GM18502 (cell line): Measurements from ENCODE around the gene POLR2C.
"Not testable (repeated sequence)": the region's sequence is repeated elsewhere in the genome, so short reads cannot be mapped to it uniquely, and the experiment has no call there.

Experiments
- ATAC-seq: cut with Tn5 transposase; IDR thresholded peaks from one replicate; pipeline ENCODE4 v1.9.1; 2021; ENCODE audit warnings: mild to moderate bottlenecking; ENCODE audit not compliant: unreplicated experiment, poor library complexity

POLR2C gene

DNA sequence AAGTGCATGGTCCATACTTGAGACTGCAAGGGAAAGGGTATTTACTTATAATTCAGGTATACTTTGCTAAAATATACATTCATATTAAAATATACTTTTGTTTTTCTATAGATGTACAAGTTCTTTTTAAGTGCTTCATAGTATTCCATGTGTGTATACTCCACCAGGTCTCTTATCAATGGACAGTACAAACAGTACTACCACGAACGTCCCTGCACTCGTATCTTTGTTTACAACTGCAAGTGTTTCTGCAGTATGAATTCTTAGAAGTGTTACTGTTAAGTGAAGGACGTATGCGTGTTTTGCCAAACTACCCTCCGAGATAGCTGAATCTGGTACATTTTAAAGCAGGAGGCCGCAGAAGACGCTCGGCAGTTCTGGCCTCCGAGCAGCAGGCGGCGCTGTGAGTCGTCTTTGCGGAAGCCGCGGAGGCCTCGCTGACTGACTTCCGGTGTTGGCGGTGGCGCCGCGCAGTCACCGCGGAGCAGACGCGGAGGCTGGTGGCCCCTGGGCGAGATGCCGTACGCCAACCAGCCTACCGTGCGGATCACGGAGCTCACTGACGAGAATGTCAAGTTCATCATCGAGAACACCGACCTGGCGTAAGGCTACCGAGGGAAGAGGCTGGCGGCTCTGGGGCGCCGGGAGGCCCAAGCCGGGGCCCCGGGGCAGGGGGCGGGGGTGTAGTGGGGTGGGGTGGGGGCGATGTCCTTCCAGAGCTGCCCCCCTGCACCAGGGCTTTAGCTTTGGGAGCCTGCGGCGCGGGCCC lies at the start of gene POLR2C:
Gene POLR2C, plus strand, starts transcription at position 471 of the 769 bp plus-strand sequence. Its CDS starts 46 bp downstream, at position 517.
- peak; percentile 90 for ATAC-seq

DNA sequence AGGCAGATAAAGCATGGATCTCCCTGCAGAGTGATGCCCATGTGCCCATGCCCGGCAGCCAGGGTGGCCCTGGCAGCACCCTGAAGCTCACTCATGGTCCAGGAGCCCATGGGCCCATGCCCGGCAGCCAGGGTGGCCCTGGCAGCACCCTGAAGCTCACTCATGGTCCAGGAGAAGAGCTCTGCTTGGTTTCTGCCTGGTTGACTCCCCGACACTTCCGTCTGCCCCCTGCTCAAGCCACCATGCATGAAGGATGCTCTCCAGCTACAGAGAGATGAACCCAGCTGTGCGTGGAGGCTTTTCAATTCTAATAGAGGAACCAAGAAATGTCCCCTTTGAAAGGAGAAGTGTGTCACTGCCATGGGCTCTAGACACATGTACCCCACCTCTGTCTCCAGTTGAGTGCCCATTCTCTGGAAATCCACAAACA lies 49.2 kb upstream of the POLR2C start:
- ATAC-seq, result peak; percentile 69

DNA sequence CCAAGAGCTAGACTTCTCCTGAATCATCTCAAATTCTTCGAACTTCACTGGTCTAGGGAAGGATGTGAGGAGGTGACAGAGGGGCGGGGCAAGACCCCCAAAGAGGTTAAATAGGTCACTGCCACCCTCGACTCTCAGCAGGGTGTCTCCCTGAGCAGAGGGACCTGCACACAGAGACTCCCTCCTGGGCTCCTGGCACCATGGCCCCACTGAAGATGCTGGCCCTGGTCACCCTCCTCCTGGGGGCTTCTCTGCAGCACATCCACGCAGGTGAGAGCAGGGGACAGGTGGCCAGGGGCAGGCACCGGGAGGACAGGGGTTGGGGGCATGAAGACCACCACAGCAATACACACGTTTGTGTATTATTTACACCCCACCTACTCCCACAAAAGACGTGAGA lies 48.7 kb upstream of the POLR2C start:
- no peak for ATAC-seq

DNA sequence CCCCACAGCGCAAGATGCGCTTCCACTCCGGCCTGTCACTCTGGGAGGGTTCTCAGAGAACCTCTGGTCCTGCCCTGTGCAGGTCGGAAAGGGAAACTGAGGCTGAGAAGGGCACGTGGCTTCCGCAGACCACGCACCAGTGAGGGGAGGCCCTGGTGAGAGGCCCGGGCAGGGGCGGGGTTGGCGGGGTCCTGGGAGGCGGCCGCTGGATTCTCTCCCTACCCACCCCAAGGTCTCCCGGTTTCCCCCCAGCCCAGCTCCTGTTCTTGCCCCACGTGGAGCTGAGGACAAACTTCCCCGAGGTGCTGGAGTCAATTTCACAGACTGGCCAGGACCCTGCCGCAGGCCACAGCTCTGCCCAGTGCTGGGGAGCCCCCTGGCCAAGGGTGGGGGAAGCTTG lies 46.4 kb upstream of the POLR2C start:
- no peak for ATAC-seq

DNA sequence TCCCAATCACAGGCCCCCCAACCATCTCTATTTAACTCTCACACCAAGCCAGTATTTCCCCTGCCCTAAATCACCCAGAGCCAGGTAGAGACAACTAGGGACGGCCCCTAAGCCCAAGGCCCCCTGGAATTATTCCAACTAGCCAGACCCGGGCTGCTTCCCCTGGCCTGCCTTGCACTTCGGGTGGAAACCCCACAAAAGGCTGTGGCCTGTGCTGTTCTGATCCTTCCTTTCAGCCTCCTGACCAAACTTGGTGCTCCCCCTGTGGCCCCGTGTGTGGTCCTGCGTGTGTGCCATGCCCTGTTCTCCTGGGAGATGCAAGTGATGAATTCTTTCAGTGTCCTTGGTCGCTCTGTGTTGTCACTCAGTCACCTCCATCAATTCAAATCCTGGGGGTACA lies 43.0 kb upstream of the POLR2C start:
- ATAC-seq, result no peak

DNA sequence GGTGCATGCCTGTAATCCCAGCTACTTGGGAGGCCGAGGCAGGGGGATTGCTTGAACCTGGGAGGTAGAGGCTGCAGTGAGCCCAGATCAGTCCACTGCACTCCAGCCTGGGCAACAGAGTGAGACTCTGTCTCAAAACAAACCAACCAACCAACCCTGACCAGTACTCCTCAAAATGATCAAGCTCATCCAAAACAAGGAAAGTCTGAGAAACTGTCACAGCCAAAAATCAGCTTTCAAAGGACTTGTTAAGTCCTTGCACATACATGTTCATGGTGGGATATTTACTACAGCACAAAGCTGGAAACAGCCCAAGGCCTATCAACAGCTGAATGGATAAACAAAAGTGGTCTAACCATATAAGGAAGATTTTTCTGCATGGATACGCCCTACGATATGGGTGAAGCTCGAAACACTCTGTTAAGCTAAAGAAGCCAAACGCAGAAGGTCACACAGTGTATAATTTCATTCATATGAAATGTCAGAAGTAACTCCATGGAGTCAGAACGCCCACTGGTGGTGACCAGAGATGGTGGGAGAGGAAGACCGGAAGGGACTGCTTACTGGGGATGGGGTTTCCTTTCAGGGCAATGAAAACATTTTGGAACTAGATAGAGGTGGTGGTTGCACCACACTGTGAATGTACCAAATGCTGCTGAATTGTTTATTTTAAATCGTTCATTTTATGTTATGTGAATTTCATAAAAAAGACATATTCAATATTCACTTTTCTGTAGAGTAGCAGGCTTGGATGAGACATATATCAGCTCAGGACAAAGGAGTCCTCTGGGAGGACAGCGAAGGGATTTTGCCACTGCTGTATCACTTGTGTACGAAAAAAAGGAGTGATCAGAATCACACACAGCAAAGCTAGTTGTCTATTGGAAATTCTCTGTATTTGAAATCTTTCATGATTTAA lies 40.2 kb upstream of the POLR2C start:
- no peak for ATAC-seq

DNA sequence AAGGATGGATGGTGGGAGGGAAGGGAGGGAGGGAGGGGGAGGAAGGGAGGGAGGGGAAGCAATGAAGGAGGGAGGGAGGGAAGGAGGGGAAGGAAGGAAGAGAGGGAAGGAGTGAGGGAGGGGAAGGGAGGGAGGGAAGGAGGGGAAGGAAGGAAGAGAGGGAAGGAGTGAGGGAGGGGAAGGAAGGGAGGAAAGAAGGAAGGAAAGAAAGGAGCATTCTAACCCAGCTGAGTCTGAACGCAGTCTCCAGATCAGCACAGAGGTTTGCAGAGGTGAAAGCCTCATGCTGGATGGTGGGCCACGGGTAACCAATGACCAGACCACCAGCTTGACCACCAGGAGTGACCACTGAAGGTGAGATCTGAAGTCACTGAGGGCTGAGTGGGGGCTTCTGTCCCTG lies 39.3 kb upstream of the POLR2C start:
- no peak for ATAC-seq

DNA sequence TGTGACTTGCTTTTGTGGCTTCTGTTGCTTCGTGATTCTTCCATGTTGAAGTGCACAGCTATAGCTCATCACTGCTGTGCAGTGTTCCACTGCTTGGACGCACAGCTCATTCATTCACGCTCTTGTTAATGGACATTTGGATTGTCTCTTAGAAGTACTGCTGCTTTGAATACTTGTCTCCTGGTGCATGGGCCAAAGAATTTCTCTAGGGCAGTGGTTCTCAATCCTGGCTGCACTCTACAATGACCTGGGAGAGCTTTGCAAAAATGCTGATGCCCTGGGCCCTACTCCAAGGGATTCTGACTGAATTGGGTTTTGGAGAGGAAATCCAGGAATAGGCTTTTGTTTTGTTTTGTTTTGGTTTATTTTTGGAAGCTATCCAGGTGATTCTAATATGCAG lies 37.9 kb upstream of the POLR2C start:
- no peak for ATAC-seq

DNA sequence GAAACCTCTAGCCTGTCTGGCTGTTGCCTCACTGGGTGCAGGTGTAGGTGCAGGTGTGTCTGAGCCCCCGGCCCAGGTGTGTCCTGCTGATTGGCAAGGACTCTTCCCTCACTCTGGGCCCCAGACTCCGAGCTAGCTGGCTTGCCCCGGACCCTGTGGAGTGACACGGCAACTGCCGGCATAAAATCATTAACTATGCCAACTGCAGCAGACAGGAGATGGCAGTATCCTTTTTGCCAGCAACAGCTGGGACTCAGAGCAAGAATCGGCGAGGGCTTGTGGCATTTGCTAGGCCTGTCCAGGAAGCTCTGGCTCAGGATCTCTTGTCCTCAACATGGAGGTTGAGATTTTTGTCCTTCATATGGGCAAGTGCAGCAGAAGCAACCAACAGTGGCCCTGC lies 36.1 kb upstream of the POLR2C start:
- no peak for ATAC-seq

DNA sequence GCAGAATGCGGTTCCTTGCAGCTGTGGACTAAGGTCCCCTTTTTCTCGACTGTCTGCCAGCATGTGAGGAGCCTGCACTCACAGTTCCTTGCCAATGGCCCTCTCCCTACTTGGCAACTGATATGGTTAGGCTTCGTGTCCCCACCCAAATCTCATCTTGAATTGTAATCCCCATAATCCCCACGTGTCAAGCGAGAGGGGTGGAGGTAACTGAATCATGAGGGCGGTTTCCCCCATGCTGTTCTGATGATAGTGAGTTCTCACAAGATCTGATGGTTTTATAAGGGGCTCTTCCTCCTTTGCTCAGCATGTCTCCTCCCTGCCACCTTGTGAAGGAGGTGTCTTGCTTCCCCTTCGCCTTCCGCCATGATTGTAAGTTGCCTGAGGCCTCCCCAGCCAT lies 35.2 kb upstream of the POLR2C start:
- ATAC-seq, result no peak

DNA sequence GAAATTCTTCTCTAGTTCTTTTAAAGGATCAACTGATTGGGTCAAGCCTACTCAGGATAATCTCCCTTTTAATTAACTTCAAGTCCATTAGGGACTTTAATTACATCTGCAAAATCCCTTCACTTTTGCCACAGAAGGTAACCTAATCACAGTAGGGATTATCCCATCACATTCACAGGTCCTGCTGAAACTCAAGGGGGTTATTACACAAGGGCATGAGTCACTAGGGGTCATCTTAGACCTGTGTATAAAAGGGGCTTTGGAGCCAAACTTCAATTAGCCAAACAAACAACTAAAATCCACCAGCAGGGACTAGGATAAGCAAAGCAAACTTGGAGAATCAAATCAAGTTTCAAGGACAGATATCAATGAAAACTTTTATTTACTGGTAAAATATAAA lies 34.7 kb upstream of the POLR2C start:
- ATAC-seq, result no peak

DNA sequence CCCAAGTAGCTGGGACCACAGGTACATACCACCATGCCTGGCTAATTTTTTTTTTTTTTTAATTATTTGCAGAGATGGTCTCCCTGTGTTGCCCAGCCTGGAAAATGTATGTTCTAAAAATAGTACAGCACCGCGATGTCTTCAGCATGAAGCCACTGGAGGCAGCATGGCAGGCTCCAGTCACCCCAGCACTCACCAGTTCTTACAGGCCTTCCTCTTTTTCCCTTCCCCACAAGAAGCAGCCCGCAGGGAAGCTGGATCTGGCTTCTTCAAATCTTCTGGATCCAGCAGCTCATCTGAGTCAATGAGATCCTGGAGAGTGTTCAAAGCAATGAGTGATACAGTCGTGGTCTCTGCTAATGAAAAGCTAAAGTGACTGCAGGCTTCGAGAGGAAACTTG lies 31.5 kb upstream of the POLR2C start:
- no peak for ATAC-seq

DNA sequence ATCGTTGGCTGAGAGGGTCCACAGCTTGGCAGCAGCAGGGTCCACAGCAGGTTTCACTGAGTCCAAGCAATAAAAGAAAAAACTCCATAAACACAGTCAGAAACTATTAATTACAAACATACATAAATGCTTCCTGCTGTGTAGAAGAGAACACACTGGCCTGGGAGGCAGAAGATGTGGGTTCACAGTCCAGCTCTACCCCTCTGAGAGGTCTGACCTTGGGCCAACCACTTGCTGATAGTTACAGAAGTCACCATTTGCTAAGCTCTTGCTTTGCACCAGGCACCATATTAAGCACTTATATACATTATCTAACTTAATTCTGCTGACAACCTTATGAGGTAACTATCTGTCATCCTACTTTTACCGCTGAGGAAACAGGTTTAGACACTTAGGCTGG lies 30.0 kb upstream of the POLR2C start:
- ATAC-seq, result no peak

DNA sequence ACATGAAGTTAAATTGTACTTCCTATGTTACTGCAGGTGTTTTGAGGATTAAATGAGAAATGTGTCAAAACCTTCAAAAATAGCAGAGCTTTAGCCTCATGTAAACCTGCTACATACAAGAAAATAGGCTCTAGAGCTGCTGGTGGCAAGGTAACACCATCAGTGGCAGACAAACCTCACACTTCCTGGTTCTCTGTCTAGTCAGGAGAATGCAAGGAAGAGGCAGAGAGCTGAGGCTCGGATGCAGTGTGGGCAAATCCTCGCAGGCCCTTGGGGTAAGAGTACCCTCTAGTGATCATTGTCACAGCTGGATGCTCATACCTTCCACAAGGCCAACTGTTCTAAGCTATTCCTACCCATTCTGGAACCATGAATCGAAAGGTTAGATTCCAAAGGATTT lies 29.5 kb upstream of the POLR2C start:
- ATAC-seq, result no peak

DNA sequence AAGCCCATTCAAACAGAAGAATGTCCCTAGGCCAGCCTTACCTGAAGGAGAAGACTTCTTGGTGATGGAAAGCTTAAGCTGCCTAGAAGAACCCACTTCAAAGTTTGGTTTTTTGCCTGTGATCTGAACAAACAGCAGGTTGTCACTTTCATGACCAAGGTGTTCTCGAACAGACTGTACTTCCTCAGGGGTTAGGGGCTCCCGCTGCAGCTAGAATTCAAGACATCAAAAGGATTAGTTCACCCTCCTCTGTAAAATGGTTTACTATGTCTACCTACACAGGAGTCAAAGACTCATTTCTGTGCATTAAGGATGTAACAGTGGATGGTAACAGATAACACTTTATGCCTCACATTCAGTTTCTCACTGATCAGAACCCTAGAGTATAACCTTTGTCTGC lies 28.5 kb upstream of the POLR2C start:
- ATAC-seq, result no peak

DNA sequence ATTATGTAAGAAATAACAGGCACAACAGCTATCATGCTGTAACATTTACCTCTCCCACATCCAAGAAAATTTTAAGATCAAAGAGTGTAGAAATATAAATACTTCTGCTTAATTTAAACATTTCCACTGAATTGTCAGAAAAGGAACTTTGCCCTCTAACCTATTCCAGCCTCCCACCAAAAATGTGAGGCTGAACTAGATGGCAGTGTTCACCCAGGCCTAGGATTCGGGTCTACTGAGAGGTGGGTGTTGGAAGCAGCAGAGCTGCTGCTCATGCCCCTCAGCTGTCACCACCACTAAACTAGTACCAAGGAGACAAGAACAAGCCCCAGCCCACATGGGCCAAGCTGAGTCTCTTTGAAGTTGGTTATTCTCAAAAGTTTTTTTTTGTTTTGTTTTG lies 26.6 kb upstream of the POLR2C start:
- ATAC-seq, result no peak

DNA sequence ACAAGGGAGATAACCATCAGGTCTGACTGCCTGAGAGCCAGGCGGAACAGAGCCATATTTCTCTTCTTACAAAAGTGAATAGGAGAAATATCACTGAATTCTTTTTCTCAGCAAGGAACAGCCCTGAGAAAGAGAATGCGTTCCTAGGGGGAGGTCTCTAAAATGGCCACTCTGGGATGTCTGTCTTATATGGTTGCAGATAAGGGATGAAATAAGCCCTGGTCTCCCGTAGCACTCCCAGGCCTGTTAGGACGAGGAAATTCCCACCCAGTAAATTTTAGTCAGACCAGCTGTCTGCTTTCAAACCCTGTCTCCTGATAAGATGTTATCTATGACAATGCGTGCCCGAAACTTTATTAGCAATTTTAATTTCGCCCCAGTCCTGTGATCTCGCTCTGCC lies 22.5 kb upstream of the POLR2C start:
- not testable (repeated sequence) for ATAC-seq

DNA sequence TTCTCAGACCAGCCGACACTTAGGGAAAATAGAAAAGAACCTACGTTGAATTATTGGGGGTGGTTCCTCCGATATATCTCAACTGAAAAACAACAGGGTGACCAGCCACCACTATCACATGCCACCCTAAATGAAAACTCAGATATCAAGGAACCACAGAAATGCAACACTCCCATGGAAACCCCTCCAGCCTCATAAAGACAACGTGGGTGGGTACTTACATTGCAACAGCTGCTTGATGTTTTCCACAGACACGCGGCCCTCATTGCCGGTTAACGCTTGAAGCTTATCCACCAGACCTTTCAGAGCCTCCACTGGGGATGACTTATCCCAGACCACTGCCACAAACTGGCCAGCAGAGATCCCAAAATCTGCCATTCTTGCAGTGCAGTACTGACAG lies 21.9 kb upstream of the POLR2C start:
- not testable (repeated sequence) for ATAC-seq

DNA sequence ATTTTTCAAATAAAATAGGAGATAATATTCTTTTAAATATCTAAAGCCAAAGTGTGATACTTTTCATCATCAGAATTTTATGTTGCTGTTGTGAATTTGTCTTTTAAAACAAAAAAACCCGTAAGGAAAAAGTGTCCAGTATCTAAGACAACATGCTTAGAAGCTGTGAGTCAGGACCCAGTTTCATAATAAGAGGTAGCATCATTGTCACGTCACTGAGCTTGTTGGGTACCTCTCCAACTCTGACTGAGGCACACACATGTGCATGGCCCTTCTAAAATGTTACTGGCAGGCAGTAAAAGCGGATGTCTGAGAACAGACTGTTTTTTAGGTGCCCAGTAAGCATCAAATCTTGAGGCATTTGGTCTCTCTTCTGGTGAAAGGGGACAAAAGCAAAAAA lies 17.8 kb upstream of the POLR2C start:
- no peak for ATAC-seq

DNA sequence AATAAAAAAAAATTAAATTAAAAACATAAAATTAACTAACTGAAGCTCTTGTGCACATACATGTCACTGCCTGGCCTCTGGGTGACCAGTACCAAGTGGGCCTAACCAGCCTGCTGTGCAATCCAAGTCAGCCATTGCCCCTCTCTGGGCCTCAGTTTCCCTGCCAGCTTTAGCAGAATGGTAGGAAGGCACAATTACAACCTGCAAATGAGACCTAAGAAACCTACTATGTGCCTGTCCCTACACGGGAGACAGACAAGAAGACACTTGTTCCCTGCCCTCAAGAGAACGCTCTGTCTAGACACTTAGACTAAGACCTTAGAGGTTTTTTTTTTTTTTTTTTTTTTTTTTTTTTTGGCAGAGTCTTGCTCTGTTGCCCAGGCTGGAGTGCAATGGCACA lies 17.0 kb upstream of the POLR2C start:
- ATAC-seq, result no peak

DNA sequence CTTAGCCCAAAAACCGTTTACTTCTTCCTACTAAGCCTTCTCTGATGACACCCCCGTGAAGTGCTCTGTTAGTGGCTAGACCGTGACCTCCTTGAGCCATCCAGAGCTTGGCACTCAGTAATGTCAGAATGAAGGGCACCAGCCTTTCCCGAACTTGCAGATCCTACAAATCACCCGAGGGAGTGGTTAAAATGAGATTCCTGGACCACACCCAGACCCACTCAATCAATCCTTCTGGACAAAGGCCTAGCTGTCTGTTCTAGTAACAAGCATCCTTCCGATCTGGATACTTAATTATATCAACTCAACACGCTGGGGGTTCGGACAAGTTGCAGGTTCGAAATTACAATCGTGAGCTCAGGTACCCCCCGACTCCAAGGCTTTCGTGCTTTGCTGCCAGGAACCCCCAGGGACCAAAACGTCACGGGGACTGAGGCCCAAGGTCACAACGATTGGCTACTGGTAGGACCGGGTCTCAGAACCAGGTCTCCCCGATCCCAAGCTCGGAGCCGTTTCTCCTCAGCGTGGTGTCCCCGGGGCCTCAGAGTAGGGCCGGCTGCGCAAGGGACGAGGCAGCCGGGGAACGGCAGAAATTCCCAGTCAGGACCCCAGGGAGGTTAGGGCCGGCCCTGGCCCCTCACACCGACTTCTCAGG lies 15.8 kb upstream of the POLR2C start:
- peak; percentile 39 for ATAC-seq
